GM12892 (cell line): ENCODE measurements around the gene KIAA0513.

Experiments
- POLR2A ChIP-seq: IDR thresholded peaks from 2 replicates; pipeline ENCODE4 v1.6.1; 2011; ENCODE audit warnings: low read depth, low read length, control low read depth
- POLR2AphosphoS5 ChIP-seq: IDR thresholded peaks from 2 replicates; pipeline ENCODE4 v1.6.1; 2011; ENCODE audit warnings: low read depth, low read length, control low read depth
- TAF1 ChIP-seq: IDR thresholded peaks from 2 replicates; pipeline ENCODE4 v1.6.1; 2011; ENCODE audit warnings: low read depth, mild to moderate bottlenecking, control low read depth, low read length, borderline replicate concordance

DNA sequence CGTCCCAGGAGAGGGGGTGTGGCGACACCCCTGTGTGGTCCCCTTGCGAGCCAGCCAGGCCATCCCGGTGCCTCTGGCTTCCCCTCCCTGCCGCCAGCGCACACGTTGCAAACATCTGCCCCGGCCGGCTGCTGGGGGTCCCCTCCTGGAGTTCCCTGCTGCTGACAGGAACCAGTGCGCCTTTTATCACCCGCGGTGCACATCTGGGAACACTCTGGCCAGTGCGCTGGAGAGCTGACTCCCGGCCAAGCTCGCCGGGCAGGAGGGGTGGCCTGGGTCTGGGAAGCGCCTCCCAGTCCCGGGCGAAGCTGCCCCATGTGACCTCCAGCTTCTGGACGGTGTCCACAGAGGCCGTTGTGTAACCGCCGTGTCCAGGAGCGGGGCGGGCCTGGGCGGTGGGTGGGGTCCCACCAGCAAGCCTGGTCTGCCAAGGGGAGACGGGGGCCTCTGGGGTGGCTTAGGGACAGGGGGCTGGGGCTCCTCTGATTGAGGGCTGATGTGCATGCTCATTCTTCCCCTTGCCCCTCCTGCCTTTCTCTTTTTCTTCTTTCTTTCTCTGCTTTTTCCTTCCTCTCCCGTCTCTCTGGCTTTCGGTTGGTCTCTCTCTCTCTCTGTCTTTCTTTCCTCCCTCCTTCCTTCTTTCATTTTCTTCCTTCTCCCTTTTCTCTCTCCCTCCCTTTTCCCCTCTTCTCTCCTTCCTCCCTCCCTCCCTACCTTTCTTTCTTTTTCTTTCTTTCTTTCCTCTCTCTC is 109.9 kb downstream of the KIAA0513 start:
- TF ChIP-seq POLR2AphosphoS5 = no peak
- TF ChIP-seq POLR2A = no peak
- TF ChIP-seq TAF1 = no peak
